RWPE1 (cell line): ENCODE results near the gene RBCK1.
A peak's percentile ranks its signal among the peaks of the same experiment; 100 is the strongest.

Experiments
- CTCF ChIA-PET: fragments of 350-600 bp; sonication (Branson Sonifier 250); formaldehyde crosslinking; extraction: SDS; loops from one replicate; lab custom pipeline; 2021; lab: Yijun Ruan, JAX
- POLR2A ChIA-PET: fragments of 400-600 bp; formaldehyde crosslinking; extraction: SDS; loops from one replicate; lab custom pipeline; 2020; ENCODE audit warnings: antibody characterized with exemption; ENCODE audit not compliant: low non-redundant PET; lab: Yijun Ruan, JAX
- DNase-seq: peaks from one replicate; pipeline ENCODE4 v3.0.0; 2012; ENCODE audit warnings: low spot score
- H3K27ac ChIP-seq: fragments of 450-650 bp; 2 replicates; pipeline ENCODE4 v1.5.1; 2017
- TF ChIP-seq, protein P1 (sequence below): fragments of 450-650 bp; conservative IDR thresholded peaks from 2 replicates; pipeline ENCODE4 v1.5.1; 2017; ENCODE audit warnings: low read depth, mild to moderate bottlenecking

The RBCK1 gene

DNA sequence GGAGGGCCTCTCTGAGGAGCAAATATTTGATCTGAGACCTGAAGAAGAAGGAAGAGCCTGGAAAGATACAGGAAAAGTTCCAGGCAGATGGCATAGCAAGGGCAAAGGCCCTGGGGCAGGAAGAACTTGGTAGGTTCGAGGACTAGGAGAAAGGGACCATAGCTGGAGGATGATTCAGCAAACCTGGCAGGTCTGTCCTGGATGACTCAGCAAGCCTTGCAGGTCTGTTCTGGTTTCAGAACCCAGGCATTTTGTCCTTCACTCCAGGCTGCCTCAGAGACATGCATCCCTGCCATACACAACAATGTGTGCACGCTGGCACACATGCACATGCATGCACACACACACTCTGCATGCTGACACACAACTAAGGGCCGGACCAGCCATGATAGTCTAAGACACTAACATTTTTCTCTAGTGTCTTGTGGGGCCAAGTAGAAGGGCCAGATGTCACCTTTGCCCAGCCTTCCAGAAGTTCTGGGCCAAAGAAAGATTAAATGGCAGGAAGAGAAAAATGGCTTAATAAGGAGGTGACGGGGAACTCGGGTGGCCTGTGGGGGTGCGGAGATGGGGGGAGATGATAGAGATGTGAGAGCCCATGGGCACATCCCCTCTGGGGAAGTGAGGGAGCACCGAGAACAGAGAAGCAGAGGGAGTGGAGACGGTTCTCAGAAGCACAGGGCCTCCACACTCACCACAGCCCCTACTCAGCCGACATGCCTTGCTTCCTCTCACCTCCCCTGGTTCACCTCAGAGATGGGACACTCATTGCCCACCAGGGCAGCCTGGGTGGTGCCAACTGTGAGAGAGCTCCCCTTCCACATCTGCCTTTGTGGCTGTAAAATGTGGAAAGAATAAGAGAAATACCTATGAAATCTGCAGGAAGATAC, 42.9 kb upstream of the RBCK1 start:
- DNase-seq = peak; percentile 68
- POLR2A ChIA-PET = interaction anchor here (0.7 kb wide), 2 partner anchors 16 to 68 kb away, joined by 8 to 12 read pairs; partner anchors contain the start of gene TRIB3
- TF ChIP-seq, protein P1, sequence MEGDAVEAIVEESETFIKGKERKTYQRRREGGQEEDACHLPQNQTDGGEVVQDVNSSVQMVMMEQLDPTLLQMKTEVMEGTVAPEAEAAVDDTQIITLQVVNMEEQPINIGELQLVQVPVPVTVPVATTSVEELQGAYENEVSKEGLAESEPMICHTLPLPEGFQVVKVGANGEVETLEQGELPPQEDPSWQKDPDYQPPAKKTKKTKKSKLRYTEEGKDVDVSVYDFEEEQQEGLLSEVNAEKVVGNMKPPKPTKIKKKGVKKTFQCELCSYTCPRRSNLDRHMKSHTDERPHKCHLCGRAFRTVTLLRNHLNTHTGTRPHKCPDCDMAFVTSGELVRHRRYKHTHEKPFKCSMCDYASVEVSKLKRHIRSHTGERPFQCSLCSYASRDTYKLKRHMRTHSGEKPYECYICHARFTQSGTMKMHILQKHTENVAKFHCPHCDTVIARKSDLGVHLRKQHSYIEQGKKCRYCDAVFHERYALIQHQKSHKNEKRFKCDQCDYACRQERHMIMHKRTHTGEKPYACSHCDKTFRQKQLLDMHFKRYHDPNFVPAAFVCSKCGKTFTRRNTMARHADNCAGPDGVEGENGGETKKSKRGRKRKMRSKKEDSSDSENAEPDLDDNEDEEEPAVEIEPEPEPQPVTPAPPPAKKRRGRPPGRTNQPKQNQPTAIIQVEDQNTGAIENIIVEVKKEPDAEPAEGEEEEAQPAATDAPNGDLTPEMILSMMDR = no peak
- peak overlapping the region; percentile 90 for H3K27ac ChIP-seq
- CTCF ChIA-PET = interaction anchor here (0.6 to 0.7 kb wide), 2 partner anchors 15 to 51 kb away, joined by 3 to 4 read pairs; partner anchors contain the start of gene TRIB3

DNA sequence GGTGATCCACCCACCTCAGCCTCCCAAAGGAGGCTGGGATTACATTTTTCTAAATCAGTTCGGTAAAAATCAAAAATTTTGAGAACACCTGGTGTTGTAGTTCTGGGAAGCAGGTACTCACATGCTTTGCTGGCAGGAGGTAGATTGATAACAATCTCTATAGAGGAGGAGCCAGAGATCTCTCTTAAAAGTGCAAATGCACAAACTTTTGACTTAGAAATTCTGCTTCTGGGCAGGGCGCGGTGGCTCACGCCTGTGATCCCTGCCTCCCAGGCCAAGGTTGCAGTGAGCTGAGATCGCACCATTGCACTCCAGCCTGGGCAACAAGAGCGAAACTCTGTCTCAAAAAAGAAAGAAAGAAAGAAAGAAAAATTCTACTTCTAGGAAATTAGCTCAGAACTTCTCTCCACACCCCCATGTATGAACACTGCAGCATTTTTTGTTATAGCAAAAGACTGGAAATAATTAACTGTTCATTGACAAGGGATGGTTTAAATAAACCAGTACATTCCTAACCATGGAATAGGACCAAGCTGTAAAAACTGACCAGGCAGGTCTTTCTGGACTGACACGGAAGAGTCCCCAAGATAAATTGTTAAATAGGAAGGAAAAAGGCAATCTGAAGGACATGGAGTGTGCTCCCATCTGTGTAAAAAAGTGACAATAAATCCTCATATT, 41.9 kb upstream of the RBCK1 start:
- POLR2A ChIA-PET = interaction anchor here (0.7 to 1.0 kb wide), 2 partner anchors 14 to 67 kb away, joined by 8 to 9 read pairs; partner anchors contain the start of gene TRIB3
- TF ChIP-seq, protein P1 = no peak
- no peak for DNase-seq
- peak overlapping the region; percentile 90 for H3K27ac ChIP-seq
- CTCF ChIA-PET = interaction anchor here (0.7 kb wide), 1 partner anchor 14 kb away, joined by 4 read pairs; the partner anchor contains the start of gene TRIB3

DNA sequence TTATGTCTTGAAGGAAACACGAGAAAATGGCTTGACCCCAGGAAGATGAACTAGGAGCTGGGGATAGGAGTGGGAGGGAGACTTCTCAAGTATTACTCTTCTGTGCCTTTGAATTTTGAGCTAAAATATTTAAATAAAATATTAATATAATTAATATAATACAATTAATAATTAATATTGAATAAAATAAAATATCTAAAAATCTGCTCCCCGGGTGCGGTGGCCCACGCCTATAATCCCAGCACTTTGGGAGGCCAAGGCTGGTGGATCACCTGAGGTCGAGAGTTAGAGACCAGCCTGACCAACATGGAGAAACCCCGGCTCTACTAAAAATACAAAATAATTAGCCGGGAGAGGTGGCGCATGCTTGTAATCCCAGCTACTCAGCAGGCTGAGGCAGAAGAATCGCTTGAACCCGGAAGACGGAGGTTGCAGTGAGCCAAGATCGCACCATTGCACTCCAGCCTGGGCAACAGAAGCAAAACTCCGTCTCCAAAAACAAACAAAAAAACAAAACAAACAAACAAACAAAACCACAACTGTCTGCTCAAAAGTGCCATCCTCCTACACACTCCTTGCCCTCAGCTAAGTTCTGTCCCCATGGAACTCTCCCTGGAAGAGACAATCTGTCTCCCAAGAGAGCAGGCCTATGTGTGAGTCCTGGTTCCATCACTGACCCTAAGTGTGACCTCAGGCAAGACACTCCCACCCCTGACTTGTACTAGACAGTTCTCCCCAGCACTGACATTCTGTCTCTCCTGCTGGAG, 41.2 kb upstream of the RBCK1 start:
- ChIA-PET POLR2A (interaction anchor here (1.0 kb wide), 1 partner anchor 13 kb away, joined by 9 read pairs; the partner anchor contains the start of gene TRIB3), CTCF (no interaction called here)
- peak overlapping the region; percentile 65 for H3K27ac ChIP-seq
- TF ChIP-seq, protein P1 = no peak
- DNase-seq = no peak

DNA sequence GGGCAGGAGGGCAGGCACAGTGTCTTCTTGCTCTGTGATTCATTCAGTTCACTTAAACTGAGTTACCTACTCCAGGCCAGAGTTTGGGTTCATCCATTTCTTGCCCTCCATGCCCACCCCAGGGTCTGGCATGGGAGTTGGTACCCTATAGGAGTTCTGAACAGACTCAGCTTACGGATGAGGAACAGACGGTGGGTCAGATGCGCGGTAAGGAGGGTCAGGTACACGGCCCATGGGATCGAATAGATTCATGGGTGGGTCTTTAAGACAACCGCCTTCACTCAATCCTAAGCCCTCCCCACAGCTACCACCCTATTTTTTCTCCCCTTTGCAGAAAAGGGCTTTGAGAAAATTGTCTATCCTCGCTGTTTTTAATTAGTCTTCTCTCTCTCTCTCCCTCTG, 40.6 kb upstream of the RBCK1 start:
- TF ChIP-seq, protein P1 = no peak

DNA sequence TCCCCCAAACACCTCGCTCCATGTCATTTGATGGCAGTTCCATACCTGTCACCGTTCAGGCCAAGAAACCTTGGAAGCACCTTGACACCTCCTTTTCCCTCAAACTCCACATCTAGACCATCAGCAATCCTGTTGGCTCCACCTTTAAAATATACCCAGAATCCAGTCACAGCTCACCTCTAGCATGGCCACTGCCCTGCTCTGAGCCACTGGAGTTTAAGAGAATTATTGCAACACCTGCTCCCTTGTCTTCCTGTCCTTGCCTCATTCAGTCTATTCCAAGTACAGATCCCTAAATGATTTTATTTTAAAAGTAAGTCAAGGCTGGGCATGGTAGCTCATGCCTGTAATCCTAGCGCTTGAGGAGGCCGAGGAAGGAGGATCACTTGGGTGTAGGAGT, 39.2 kb upstream of the RBCK1 start:
- TF ChIP-seq, protein P1 = no peak
- ChIA-PET CTCF (interaction anchor here (0.7 kb wide), 1 partner anchor 8 kb away, joined by 3 read pairs; no protein-coding TSS in a partner anchor), POLR2A (interaction anchor here (3.6 kb wide), 1 partner anchor 12 kb away, joined by 24 read pairs; the partner anchor contains the start of gene TRIB3)
- peak overlapping the region; percentile 65 for H3K27ac ChIP-seq
- DNase-seq = no peak

More for the DNA sequence above, 40.6 kb upstream of the RBCK1 start:
- peak overlapping the region; percentile 65 for H3K27ac ChIP-seq
- ChIA-PET CTCF (no interaction called here), POLR2A (no interaction called here)
- DNase-seq = no peak
